SIG-M5 treated with dmso at 0.1 percent for 504 hours (cell line): ENCODE data around the gene ZNF367.
"Not testable (repeated sequence)": the region's sequence is repeated elsewhere in the genome, so short reads cannot be mapped to it uniquely, and the experiment has no call there.

Experiments used
- DNase-seq: peaks from one replicate; lab custom pipeline; 2025; ENCODE audit not compliant: unreplicated experiment; lab: John Stamatoyannopoulos, UW

Gene ZNF367

DNA sequence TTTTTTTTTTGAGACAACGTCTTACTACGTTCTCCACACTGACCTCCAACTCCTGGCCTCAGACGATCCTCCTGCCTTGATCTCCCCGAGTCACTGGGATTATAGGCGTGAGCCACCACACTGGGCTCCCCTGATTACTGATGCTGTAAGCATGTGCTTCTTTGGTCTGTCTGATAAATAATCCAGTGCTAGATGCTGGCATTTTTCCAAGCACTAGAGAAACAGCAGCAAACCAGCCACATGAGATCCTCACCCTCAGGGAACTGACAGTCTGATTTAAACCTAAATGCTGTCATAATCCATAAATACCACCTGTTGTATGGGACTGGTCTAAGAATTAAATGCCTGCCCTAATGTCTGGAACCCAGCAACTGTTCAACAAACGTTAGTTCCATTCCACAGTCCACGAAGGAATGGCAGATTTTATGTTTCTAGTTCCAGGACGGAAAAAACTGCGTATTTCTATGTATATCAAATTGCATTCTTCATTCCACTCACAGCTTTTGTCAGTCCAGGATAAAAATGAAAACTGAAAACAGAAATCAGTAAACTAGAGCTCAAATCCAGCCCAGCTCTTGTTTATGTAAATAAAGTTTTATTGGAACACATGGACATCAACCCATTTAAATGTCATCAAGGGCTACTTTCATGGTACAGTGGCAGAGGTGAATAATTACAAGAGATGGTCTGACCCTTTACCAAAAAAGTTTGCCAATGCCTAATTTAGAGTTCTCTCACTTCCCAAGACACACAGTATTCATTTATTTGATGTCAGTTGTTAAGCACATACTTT is 54.8 kb downstream of the ZNF367 start:
- no peak for DNase-seq

DNA sequence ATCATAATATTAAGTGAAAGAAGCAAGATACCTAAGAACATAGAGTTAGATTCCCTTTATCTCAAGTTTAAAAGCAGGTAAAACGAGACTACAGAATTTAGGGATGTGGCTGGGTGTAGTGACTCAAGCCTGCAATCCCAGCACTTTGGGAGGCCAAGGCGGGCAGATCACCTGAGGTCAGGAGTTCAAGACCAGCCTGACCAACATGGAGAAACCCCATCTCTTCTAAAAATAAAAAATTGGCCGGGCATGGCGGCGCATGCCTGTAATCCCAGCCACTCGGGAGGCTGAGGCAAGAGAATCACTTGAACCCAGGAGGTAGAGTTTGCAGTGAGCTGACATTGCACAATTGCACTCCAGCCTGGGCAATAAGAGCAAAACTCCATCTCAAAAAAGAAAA is 56.1 kb downstream of the ZNF367 start:
- not testable (repeated sequence) for DNase-seq

GRCh38 chr9:96361668-96362067 is 56.5 kb downstream of the ZNF367 start:
- DNase-seq = no peak

GRCh38 chr9:96360976-96361375 is 57.2 kb downstream of the ZNF367 start:
- no peak for DNase-seq

DNA sequence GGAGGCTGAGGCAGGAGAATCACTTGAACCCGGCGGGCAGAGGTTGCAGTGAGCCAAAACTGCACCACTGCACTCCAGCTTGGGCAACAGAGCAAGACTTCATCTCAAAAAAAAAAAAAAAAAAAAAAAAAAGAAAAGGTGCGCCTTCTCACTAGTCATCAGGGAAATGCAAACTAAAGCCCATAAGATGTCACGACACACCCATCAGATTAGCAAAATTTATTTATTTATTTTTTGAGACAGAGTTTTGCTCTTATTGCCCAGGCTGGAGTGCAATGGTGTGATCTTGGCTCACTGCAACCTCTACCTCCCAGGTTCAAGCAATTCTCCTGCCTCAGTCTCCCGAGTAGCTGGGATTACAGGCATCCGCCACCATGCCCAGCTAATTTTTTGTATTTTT is 57.6 kb downstream of the ZNF367 start:
- DNase-seq = not testable (repeated sequence)

GRCh38 chr9:96350866-96351265 is 67.3 kb downstream of the ZNF367 start:
- DNase-seq = no peak

- no peak for DNase-seq
Measured at GRCh38 chr9:96348261-96348660, 69.9 kb downstream of the ZNF367 start.

GRCh38 chr9:96345551-96345950 is 72.6 kb downstream of the ZNF367 start:
- no peak for DNase-seq

- peak; percentile 42 for DNase-seq
Measured at GRCh38 chr9:96344458-96345180, 73.6 kb downstream of the ZNF367 start.

- DNase-seq = no peak
Measured at GRCh38 chr9:96343515-96344360, 74.4 kb downstream of the ZNF367 start.

DNA sequence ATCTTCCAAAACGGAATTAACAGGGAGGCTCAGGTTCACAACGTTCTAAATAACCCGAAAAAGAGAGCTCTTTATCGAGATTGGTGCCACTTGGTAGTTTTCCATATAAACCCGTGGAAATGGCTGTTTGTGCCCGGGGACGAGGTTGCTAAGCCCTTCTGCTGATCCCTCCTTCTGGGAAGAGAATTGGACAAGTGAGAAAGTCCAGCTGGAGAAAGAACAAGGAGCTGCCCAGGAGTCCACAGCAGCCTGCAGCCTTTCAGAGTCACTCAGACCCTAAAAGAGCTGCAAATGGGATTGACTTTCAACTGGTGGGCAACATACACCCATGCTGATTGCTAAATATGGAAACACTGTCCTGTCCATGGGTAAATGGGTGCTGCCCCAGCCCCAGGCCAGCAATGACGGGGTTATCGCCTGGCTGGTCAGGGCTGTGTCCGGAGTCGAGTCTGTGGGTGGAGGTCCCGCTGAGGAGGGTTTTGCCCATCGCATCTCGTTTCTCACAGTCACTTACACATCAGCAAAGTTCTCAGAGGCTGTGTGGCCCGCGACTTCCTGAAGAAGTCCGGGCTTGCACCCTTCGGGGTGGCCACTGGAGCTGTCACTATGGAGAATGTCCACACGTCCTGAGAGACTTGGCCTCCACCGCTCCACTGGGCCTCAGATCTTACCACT is 75.5 kb downstream of the ZNF367 start:
- no peak for DNase-seq

- no peak for DNase-seq
Measured at GRCh38 chr9:96340707-96341106, 77.5 kb downstream of the ZNF367 start.

DNA sequence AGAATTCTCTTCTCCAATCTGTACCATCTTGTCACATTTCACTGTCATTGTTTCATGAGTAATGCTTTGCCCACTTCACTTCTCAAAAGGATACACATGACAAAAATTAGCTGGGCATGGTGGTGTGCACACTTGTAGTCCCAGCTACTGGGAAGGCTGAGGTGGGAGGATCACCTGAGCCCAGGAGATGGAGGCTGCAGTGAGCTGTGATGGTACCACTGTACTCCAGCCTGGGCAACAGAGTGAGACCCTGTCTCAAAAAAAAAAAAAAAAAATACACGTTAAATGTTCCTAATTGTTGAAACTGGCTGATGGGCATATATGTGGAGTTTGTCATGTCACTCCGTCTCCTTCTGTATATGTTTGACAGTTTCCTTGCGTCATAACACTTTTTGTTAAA is 79.9 kb downstream of the ZNF367 start:
- DNase-seq = no peak
